PC-9 (cell line): ENCODE results near the gene CEP112. TPM values are rescaled to one million over a fixed set of nuclear protein-coding genes. Genes with fewer than 3 reads are reported as not detected.
"Not testable (repeated sequence)": the region's sequence is repeated elsewhere in the genome, so short reads cannot be mapped to it uniquely, and the experiment has no call there.

ENCODE experiments used
- BruUV-seq: library from RNA; stranded (reverse); fragments of 400-500 nt; replicated peaks from 2 replicates; lab custom pipeline; 2021; lab: Mats Ljungman, UMichigan
- CTCF ChIA-PET: fragments of 300-600 bp; sonication (Branson Sonifier 250); formaldehyde crosslinking; loops from one replicate; lab custom pipeline; 2022; ENCODE audit warnings: antibody characterized with exemption; lab: Charles Lee
- POLR2A ChIA-PET: fragments of 300-600 bp; sonication (Branson Sonifier 250); formaldehyde crosslinking; loops from one replicate; lab custom pipeline; 2022; ENCODE audit warnings: antibody characterized with exemption; ENCODE audit not compliant: unreplicated experiment; lab: Charles Lee
- DNase-seq, 2 experiments: peaks; one replicate each; pipeline versions ENCODE4 v3.0.0 to v3.0.0-alpha.2; 2015 to 2022; ENCODE audit warnings: mixed read lengths in 1 of 2
- H2AFZ ChIP-seq: fragments of 200-600 bp; sonication (generic); 2 replicates; pipeline ENCODE4 v1.8.1; 2017; ENCODE audit warnings: antibody characterized with exemption
- H3F3A ChIP-seq: fragments of 200-600 bp; sonication (generic); 2 replicates; pipeline ENCODE4 v1.8.1; 2017; ENCODE audit warnings: antibody characterized with exemption, mild to moderate bottlenecking, low read depth; ENCODE audit not compliant: insufficient read depth
- H3K27ac ChIP-seq: fragments of 200-600 bp; sonication (generic); 2 replicates; pipeline ENCODE4 v1.6.1; 2016; ENCODE audit warnings: mixed run types
- H3K27me3 ChIP-seq: fragments of 200-600 bp; sonication (generic); 2 replicates; pipeline ENCODE4 v1.6.1; 2016; ENCODE audit warnings: low read depth, mixed run types; ENCODE audit not compliant: insufficient read depth
- H3K36me3 ChIP-seq: fragments of 200-600 bp; sonication (generic); 2 replicates; pipeline ENCODE4 v1.6.1; 2016; ENCODE audit warnings: low read depth, mixed run types
- H3K4me1 ChIP-seq: fragments of 200-600 bp; sonication (generic); replicated peaks from 2 replicates; pipeline ENCODE4 v1.6.1; 2016; ENCODE audit warnings: mixed run types; ENCODE audit not compliant: insufficient read depth
- H3K4me2 ChIP-seq: fragments of 200-600 bp; sonication (generic); 2 replicates; pipeline ENCODE4 v1.6.1; 2017; ENCODE audit warnings: mixed run types
- H3K4me3 ChIP-seq: fragments of 200-600 bp; sonication (generic); 2 replicates; pipeline ENCODE4 v1.6.1; 2016; ENCODE audit warnings: mixed run types
- H3K79me2 ChIP-seq: fragments of 200-600 bp; sonication (generic); 2 replicates; pipeline ENCODE4 v1.6.1; 2017; ENCODE audit warnings: low read depth, mixed run types
- H3K9me2 ChIP-seq: fragments of 200-600 bp; sonication (generic); 2 replicates; pipeline ENCODE4 v1.8.1; 2017; ENCODE audit warnings: mild to moderate bottlenecking; ENCODE audit not compliant: insufficient read depth
- H3K9me3 ChIP-seq: fragments of 200-600 bp; sonication (generic); 2 replicates; pipeline ENCODE4 v1.8.1; 2016; ENCODE audit warnings: low read depth; ENCODE audit not compliant: insufficient read depth
- H4K20me1 ChIP-seq: fragments of 200-600 bp; sonication (generic); 2 replicates; pipeline ENCODE4 v1.8.1; 2017; ENCODE audit not compliant: insufficient read depth
- CTCF ChIP-seq: fragments of 200-600 bp; sonication (generic); conservative IDR thresholded peaks from 2 replicates; pipeline ENCODE4 v1.6.1; 2017; ENCODE audit warnings: mixed run types, antibody characterized with exemption, mild to moderate bottlenecking, moderate library complexity
- EZH2 ChIP-seq: fragments of 200-600 bp; sonication (generic); IDR thresholded peaks from 2 replicates; pipeline ENCODE4 v1.8.0; 2017; ENCODE audit warnings: antibody characterized with exemption, low read depth
- intact Hi-C: fragments of 100-400 bp; cut with micrococcal nuclease; formaldehyde crosslinking; loops from one replicate; pipeline ENCODE4 v1.10.0; 2022; ENCODE audit not compliant: unreplicated experiment
- total RNA-seq: library from RNA; stranded (reverse); gene quantifications from 2 replicates; pipeline ENCODE4 v1.2.3, GENCODE V29; 2021

Gene CEP112
- total RNA-seq, 1 experiment from 2014 or later = 4.3 TPM

GRCh38 chr17:65841089-65841488 lies 350.8 kb downstream of the CEP112 start:
- TF ChIP-seq CTCF = no peak
- Histone ChIP-seq H3K9me3 (no peaks in the 10 kb centered on the region), H2AFZ (no peak overlapping the region), H4K20me1 (no peaks in the 10 kb centered on the region), H3K27ac (no peak overlapping the region), H3K27me3 (no peaks in the 10 kb centered on the region), H3K36me3 (no peaks in the 10 kb centered on the region), H3K4me3 (no peak overlapping the region), H3K4me1 (no peaks in the 10 kb centered on the region), H3K4me2 (no peak overlapping the region), H3K79me2 (no peaks in the 10 kb centered on the region), H3F3A (no peaks in the 10 kb centered on the region), H3K9me2 (no peaks in the 10 kb centered on the region)
- ChIA-PET POLR2A (no interaction called here), CTCF (no interaction called here)
- no peak for DNase-seq
- intact Hi-C loops = no loop called here
- BruUV-seq = no TSS peak

- POLR2A ChIA-PET, CTCF ChIA-PET, intact Hi-C loops, H3K4me1 ChIP-seq, DNase-seq, BruUV-seq, H3K27ac ChIP-seq, H3K9me3 ChIP-seq, H3F3A ChIP-seq, H2AFZ ChIP-seq, H3K36me3 ChIP-seq, H3K4me2 ChIP-seq, H3K9me2 ChIP-seq, H3K27me3 ChIP-seq, H3K79me2 ChIP-seq, H4K20me1 ChIP-seq, H3K4me3 ChIP-seq: not testable (repeated sequence)
These were observed 354.7 kb downstream of the CEP112 start for GRCh38 chr17:65837232-65837631.

- CTCF ChIA-PET = no interaction called here
These were observed 358.7 kb downstream of the CEP112 start for GRCh38 chr17:65833214-65833613.

More at GRCh38 chr17:65833214-65833613, 358.7 kb downstream of the CEP112 start:
- Histone ChIP-seq H3K9me2 (no peaks in the 10 kb centered on the region; the same call in 1 of the 2 replicates), H3K79me2 (no peaks in the 10 kb centered on the region), H3K4me1 (no peaks in the 10 kb centered on the region), H3K27ac (no peak overlapping the region), H3K36me3 (no peaks in the 10 kb centered on the region), H3F3A (no peaks in the 10 kb centered on the region), H3K4me2 (no peak overlapping the region), H3K9me3 (no peaks in the 10 kb centered on the region), H3K27me3 (no peaks in the 10 kb centered on the region), H4K20me1 (no peaks in the 10 kb centered on the region), H3K4me3 (no peak overlapping the region), H2AFZ (no peak overlapping the region)
- intact Hi-C loops = no loop called here
- BruUV-seq = no TSS peak
- POLR2A ChIA-PET = no interaction called here
- DNase-seq = no peak
- TF ChIP-seq EZH2 (no peak), CTCF (no peak)
